Measurements from ENCODE around the gene TCAF1.

GRCh38 chr7:143882020-143882603, 19.9 kb downstream of the TCAF1 start:
- TF ChIP-seq CTCF (IDR thresholded peaks at IDR 0.05; ENCODE audit: borderline replicate concordance, extremely low read depth, low read length, poor library complexity, severe bottlenecking) (no peak), EZH2 (IDR thresholded peaks at IDR 0.05; ENCODE audit: borderline replicate concordance, low read depth, low read length, severe bottlenecking) (no peak)
